AG09309 (cell line): Measurements from ENCODE around the gene LRP1B.

ENCODE experiments used
- DNase-seq: peaks from one replicate; pipeline ENCODE4 v3.0.0-alpha.2; 2010; ENCODE audit warnings: low read depth
- H3K4me3 ChIP-seq: 2 replicates; pipeline ENCODE4 v1.5.1; 2011; ENCODE audit warnings: mild to moderate bottlenecking, low read depth, low read length, moderate library complexity; ENCODE audit not compliant: control insufficient read depth
- CTCF ChIP-seq: IDR thresholded peaks from 2 replicates; pipeline ENCODE4 v1.5.1; 2011; ENCODE audit warnings: mild to moderate bottlenecking, low read depth, low read length, inconsistent platforms; ENCODE audit not compliant: insufficient read depth, control insufficient read depth; ENCODE audit errors: missing control alignments

LRP1B gene

GRCh38 chr2:140465301-140465700, 1665.5 kb downstream of the LRP1B start:
- TF ChIP-seq CTCF, result no peak
- no peak overlapping the region for H3K4me3 ChIP-seq
- no peak for DNase-seq

- TF ChIP-seq CTCF, result no peak
- no peak for DNase-seq
- H3K4me3 ChIP-seq, result no peak overlapping the region
Measured at GRCh38 chr2:140462990-140463389, 1667.8 kb downstream of the LRP1B start.

GRCh38 chr2:140457483-140457882, 1673.3 kb downstream of the LRP1B start:
- no peak for TF ChIP-seq CTCF
- DNase-seq, result no peak

GRCh38 chr2:140455315-140455714, 1675.5 kb downstream of the LRP1B start:
- DNase-seq, result no peak

More at GRCh38 chr2:140457483-140457882, 1673.3 kb downstream of the LRP1B start:
- H3K4me3 ChIP-seq, result no peak overlapping the region

GRCh38 chr2:140454717-140455116, 1676.1 kb downstream of the LRP1B start:
- H3K4me3 ChIP-seq, result no peak overlapping the region
- TF ChIP-seq CTCF, result no peak
- peak; percentile 11 for DNase-seq

More at GRCh38 chr2:140455315-140455714, 1675.5 kb downstream of the LRP1B start:
- no peak for TF ChIP-seq CTCF
- no peak overlapping the region for H3K4me3 ChIP-seq

- no peak overlapping the region for H3K4me3 ChIP-seq
- TF ChIP-seq CTCF, result no peak
- no peak for DNase-seq
Measured at GRCh38 chr2:140451324-140451723, 1679.5 kb downstream of the LRP1B start.

- DNase-seq, result no peak
- no peak overlapping the region for H3K4me3 ChIP-seq
- TF ChIP-seq CTCF, result no peak
Measured at GRCh38 chr2:140442319-140442718, 1688.5 kb downstream of the LRP1B start.
